Measurements from ENCODE around the gene CARD9. TPM values are rescaled to one million over a fixed set of nuclear protein-coding genes. Genes with fewer than 3 reads are reported as not detected.

The CARD9 gene
- total RNA-seq, 1 experiment from 2014 or later: 0.66 TPM

- DNase-seq (ENCODE audit: low read depth): no peak
Observed at GRCh38 chr9:136381966-136382513, 8.6 kb upstream of the CARD9 start.

- DNase-seq (ENCODE audit: low read depth): no peak
Observed at GRCh38 chr9:136381311-136381710, 7.8 kb upstream of the CARD9 start.

GRCh38 chr9:136380381-136380780, 6.9 kb upstream of the CARD9 start:
- no peak for DNase-seq (ENCODE audit: low read depth)

- no peak for DNase-seq (ENCODE audit: low read depth)
Observed at GRCh38 chr9:136379891-136380290, 6.4 kb upstream of the CARD9 start.

GRCh38 chr9:136379401-136379800, 5.9 kb upstream of the CARD9 start:
- no peak for DNase-seq (ENCODE audit: low read depth)

GRCh38 chr9:136379003-136379287, 5.5 kb upstream of the CARD9 start:
- DNase-seq (ENCODE audit: low read depth): no peak

GRCh38 chr9:136378170-136379002, 4.9 kb upstream of the CARD9 start:
- no peak for DNase-seq (ENCODE audit: low read depth)

GRCh38 chr9:136377341-136378169, 4.1 kb upstream of the CARD9 start:
- no peak for DNase-seq (ENCODE audit: low read depth)

- DNase-seq (ENCODE audit: low read depth): no peak
Observed at GRCh38 chr9:136376457-136376856, 3.0 kb upstream of the CARD9 start.

GRCh38 chr9:136375096-136375495, 1.6 kb upstream of the CARD9 start:
- DNase-seq (ENCODE audit: low read depth): no peak

GRCh38 chr9:136374183-136374575, 710 bp upstream of the CARD9 start:
- no peak for DNase-seq (ENCODE audit: low read depth)

- no peak for DNase-seq (ENCODE audit: low read depth)
Observed at GRCh38 chr9:136372561-136373299, 739 bp downstream of the CARD9 start.

GRCh38 chr9:136372006-136372405, 1.5 kb downstream of the CARD9 start:
- DNase-seq (ENCODE audit: low read depth): no peak

GRCh38 chr9:136371533-136371880, 2.0 kb downstream of the CARD9 start:
- no peak for DNase-seq (ENCODE audit: low read depth)

GRCh38 chr9:136370687-136371532, 2.6 kb downstream of the CARD9 start:
- no peak for DNase-seq (ENCODE audit: low read depth)

GRCh38 chr9:136370037-136370436, 3.4 kb downstream of the CARD9 start:
- DNase-seq (ENCODE audit: low read depth): no peak

- DNase-seq (ENCODE audit: low read depth): no peak
Observed at GRCh38 chr9:136368190-136368589, 5.3 kb downstream of the CARD9 start.

GRCh38 chr9:136367296-136368145, 5.9 kb downstream of the CARD9 start:
- no peak for DNase-seq (ENCODE audit: low read depth)

GRCh38 chr9:136366826-136367225, 6.6 kb downstream of the CARD9 start:
- DNase-seq (ENCODE audit: low read depth): no peak

- DNase-seq (ENCODE audit: low read depth): no peak
Observed at GRCh38 chr9:136365775-136366222, 7.7 kb downstream of the CARD9 start.

Data from HT1080 (cell line).